WTC11 (cell line): ENCODE measurements around the gene APH1A.

Experiments used
- E2F1 ChIP-seq: sonication (generic); formaldehyde crosslinking; IDR thresholded peaks from 2 replicates; pipeline ENCODE4 v1.8.0; 2022; ENCODE audit warnings: mild to moderate bottlenecking, missing genetic modification reagents
- NR3C1 ChIP-seq: sonication (generic); formaldehyde crosslinking; conservative IDR thresholded peaks from 2 replicates; pipeline ENCODE4 v1.8.1; 2023; ENCODE audit warnings: low read depth, mild to moderate bottlenecking, missing genetic modification reagents
- ZBTB21 ChIP-seq: sonication (generic); formaldehyde crosslinking; IDR thresholded peaks from 2 replicates; pipeline ENCODE4 v1.8.1; 2023; ENCODE audit warnings: mild to moderate bottlenecking, missing genetic modification reagents, borderline replicate concordance
- TF ChIP-seq, protein P1 (sequence below): sonication (generic); formaldehyde crosslinking; conservative IDR thresholded peaks from 2 replicates; pipeline ENCODE4 v1.8.1; 2022; ENCODE audit warnings: mild to moderate bottlenecking, missing genetic modification reagents
- TF ChIP-seq, protein P2 (sequence below): fragments of 200-600 bp; IDR thresholded peaks from 2 replicates; pipeline ENCODE4 v1.8.0; 2022; ENCODE audit warnings: antibody characterized with exemption

GRCh38 chr1:150288822-150289221 lies 20.0 kb upstream of the APH1A start:
- TF ChIP-seq, protein P1, sequence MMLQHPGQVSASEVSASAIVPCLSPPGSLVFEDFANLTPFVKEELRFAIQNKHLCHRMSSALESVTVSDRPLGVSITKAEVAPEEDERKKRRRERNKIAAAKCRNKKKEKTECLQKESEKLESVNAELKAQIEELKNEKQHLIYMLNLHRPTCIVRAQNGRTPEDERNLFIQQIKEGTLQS (CRISPR knock-in tag): no peak
- TF ChIP-seq, protein P2, sequence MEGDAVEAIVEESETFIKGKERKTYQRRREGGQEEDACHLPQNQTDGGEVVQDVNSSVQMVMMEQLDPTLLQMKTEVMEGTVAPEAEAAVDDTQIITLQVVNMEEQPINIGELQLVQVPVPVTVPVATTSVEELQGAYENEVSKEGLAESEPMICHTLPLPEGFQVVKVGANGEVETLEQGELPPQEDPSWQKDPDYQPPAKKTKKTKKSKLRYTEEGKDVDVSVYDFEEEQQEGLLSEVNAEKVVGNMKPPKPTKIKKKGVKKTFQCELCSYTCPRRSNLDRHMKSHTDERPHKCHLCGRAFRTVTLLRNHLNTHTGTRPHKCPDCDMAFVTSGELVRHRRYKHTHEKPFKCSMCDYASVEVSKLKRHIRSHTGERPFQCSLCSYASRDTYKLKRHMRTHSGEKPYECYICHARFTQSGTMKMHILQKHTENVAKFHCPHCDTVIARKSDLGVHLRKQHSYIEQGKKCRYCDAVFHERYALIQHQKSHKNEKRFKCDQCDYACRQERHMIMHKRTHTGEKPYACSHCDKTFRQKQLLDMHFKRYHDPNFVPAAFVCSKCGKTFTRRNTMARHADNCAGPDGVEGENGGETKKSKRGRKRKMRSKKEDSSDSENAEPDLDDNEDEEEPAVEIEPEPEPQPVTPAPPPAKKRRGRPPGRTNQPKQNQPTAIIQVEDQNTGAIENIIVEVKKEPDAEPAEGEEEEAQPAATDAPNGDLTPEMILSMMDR: no peak
- TF ChIP-seq E2F1 (CRISPR knock-in tag) (no peak), NR3C1 (CRISPR knock-in tag) (no peak), ZBTB21 (CRISPR knock-in tag) (no peak)
